ENCODE data around the gene CLPTM1L. TPM values are rescaled to one million over a fixed set of nuclear protein-coding genes. Genes with fewer than 3 reads are reported as not detected.

CLPTM1L gene
- total RNA-seq, 1 experiment from 2014 or later, result 83.2 TPM

- H3K36me3 ChIP-seq, result no peaks in the 10 kb centered on the region
- no peaks in the 10 kb centered on the region for H3K27me3 ChIP-seq
- no peak overlapping the region for H3K27ac ChIP-seq
- no peaks in the 10 kb centered on the region for H3K4me1 ChIP-seq
- no peak for DNase-seq
- H3K4me3 ChIP-seq, result no peak overlapping the region
- H3K9me3 ChIP-seq (replicated peaks), result no peaks in the 10 kb centered on the region
Observed at GRCh38 chr5:1273745-1274144, 71.2 kb downstream of the CLPTM1L start.

GRCh38 chr5:1272201-1272600, 72.7 kb downstream of the CLPTM1L start:
- no peak overlapping the region for H3K4me3 ChIP-seq
- no peak overlapping the region for H3K27ac ChIP-seq
- no peak for DNase-seq
- H3K9me3 ChIP-seq (replicated peaks), result no peaks in the 10 kb centered on the region
- no peaks in the 10 kb centered on the region for H3K36me3 ChIP-seq
- no peaks in the 10 kb centered on the region for H3K27me3 ChIP-seq
- H3K4me1 ChIP-seq, result no peaks in the 10 kb centered on the region

DNA sequence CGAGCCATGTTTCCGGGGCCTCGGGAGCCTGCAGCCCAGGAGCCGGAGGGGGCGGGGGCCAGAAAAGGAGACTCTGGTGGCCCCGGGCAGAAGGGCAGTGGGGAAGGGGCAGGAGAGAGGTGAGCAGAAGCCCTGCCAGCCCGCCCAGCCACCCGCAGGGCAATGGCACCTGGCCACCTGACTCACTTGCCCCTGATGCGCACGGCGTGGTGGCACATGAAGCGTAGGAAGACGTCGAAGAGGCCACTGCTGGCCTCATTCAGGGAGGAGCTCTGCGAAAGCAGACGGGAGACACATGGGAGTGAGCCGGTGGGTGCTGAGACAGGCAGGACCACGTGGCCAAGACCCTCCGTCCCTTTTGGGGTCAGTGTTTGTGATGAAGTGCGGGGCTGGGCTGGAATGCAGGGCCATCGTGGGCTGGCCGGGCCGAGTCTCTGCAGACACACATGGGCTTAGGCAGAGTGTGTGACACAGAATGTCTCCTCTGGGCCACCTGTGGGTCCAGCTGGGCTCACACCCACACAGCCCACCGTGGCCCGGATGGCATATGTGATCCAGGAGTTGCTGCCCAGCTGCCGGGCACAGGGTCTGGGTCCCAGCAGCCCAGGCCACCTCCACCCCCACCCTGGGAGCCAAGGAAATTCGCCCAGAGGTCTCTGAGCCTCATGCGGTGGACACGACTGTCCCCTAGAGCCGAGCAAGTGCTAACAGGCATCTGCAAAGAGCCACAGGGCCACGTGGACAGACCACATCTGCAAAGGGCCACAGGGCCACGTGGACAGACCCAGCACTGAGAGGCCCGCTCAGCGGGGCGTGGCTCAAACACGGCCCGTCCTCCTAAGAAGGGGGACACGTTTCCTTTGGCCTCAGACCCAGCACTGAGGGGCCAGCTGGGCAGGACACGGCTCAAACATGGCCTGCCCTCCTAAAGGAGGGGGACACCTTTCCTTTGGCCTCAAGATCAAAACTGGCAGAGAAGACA, 73.7 kb downstream of the CLPTM1L start:
- H3K4me1 ChIP-seq, result no peaks in the 10 kb centered on the region
- H3K27me3 ChIP-seq, result no peaks in the 10 kb centered on the region
- no peaks in the 10 kb centered on the region for H3K9me3 ChIP-seq (replicated peaks)
- H3K27ac ChIP-seq, result no peak overlapping the region
- no peak overlapping the region for H3K4me3 ChIP-seq
- H3K36me3 ChIP-seq, result no peaks in the 10 kb centered on the region
- DNase-seq, result no peak

GRCh38 chr5:1270426-1270825, 74.5 kb downstream of the CLPTM1L start:
- DNase-seq, result no peak
- Histone ChIP-seq H3K9me3 (replicated peaks) (no peaks in the 10 kb centered on the region), H3K4me1 (no peaks in the 10 kb centered on the region), H3K4me3 (no peak overlapping the region), H3K27me3 (no peaks in the 10 kb centered on the region), H3K27ac (no peak overlapping the region), H3K36me3 (no peaks in the 10 kb centered on the region)

- H3K9me3 ChIP-seq (replicated peaks), result no peaks in the 10 kb centered on the region
- no peak overlapping the region for H3K4me3 ChIP-seq
- no peaks in the 10 kb centered on the region for H3K4me1 ChIP-seq
- no peaks in the 10 kb centered on the region for H3K36me3 ChIP-seq
- DNase-seq, result no peak
- no peak overlapping the region for H3K27ac ChIP-seq
- H3K27me3 ChIP-seq, result no peaks in the 10 kb centered on the region
Observed at GRCh38 chr5:1268666-1269065, 76.2 kb downstream of the CLPTM1L start.

DNA sequence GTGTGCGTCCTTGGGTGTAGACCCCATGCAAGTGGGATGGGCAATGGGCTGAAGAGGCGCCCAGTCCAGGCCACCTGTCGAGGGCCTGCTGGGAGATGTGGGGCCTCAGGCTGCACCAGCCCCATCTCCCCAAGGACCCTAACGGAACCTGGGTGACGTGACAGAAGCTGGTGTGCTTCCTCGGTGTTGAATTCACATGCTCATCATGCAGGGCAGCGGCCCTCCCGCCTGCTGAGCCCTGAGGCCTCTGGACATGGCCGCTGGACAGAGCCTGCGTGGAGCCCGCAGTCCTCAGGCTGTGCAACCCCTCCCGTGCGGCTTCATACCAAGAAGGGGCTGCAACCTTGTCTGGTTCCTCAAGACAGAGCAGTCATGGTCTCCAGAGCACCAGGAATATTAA, 76.8 kb downstream of the CLPTM1L start:
- Histone ChIP-seq H3K4me1 (no peaks in the 10 kb centered on the region), H3K9me3 (replicated peaks) (no peaks in the 10 kb centered on the region), H3K27ac (no peak overlapping the region), H3K36me3 (no peaks in the 10 kb centered on the region), H3K27me3 (no peaks in the 10 kb centered on the region), H3K4me3 (no peak overlapping the region)
- DNase-seq, result no peak

Other genes starting within 250 kb of the CLPTM1L start
- gene SLC12A7, start 233.0 kb downstream of the CLPTM1L start, total RNA-seq (2014; rRNA removed; shearing (Covaris generic)), result 11.5 and 12.0 TPM in 2 replicates
- gene SLC6A19, start 143.5 kb downstream of the CLPTM1L start, total RNA-seq (2014; rRNA removed; shearing (Covaris generic)), result not detected in 2 replicates
- not detected in 2 replicates for gene SLC6A18, start 119.7 kb downstream of the CLPTM1L start, total RNA-seq (2014; rRNA removed; shearing (Covaris generic))
- not detected in 2 replicates for gene TERT, start 50.0 kb downstream of the CLPTM1L start, total RNA-seq (2014; rRNA removed; shearing (Covaris generic))
- 0.04 and 0.23 TPM in 2 replicates for gene SLC6A3, start 100.3 kb upstream of the CLPTM1L start, total RNA-seq (2014; rRNA removed; shearing (Covaris generic))
- 36.9 and 44.6 TPM in 2 replicates for gene LPCAT1, start 178.9 kb upstream of the CLPTM1L start, total RNA-seq (2014; rRNA removed; shearing (Covaris generic))